Parathyroid adenoma (tissue), 2 donors: ENCODE measurements around the gene WSCD2.

Experiments used
- H2AFZ ChIP-seq: fragments of 300-600 bp; sonication (generic); one replicate; pipeline ENCODE4 v1.7.0; 2017; ENCODE audit warnings: antibody characterized with exemption, mild to moderate bottlenecking
- H3K27ac ChIP-seq: fragments of 300-600 bp; sonication (generic); one replicate; pipeline ENCODE4 v1.7.0; 2017
- H3K27me3 ChIP-seq: fragments of 300-600 bp; sonication (generic); one replicate; pipeline ENCODE4 v1.7.0; 2017; ENCODE audit warnings: low read length; ENCODE audit not compliant: control insufficient read depth, insufficient read depth
- H3K36me3 ChIP-seq: fragments of 300-600 bp; sonication (generic); one replicate; pipeline ENCODE4 v1.7.0; 2017; ENCODE audit warnings: low read length; ENCODE audit not compliant: control insufficient read depth, insufficient read depth
- H3K4me1 ChIP-seq: fragments of 300-600 bp; sonication (generic); one replicate; pipeline ENCODE4 v1.7.0; 2017; ENCODE audit warnings: control low read depth
- H3K4me2 ChIP-seq: fragments of 300-600 bp; sonication (generic); one replicate; pipeline ENCODE4 v1.7.0; 2017; ENCODE audit warnings: low read length
- H3K4me3 ChIP-seq: fragments of 300-600 bp; sonication (generic); one replicate; pipeline ENCODE4 v1.7.0; 2017; ENCODE audit warnings: low read depth, low read length
- H3K79me2 ChIP-seq: fragments of 300-600 bp; sonication (generic); one replicate; pipeline ENCODE4 v1.7.0; 2017; ENCODE audit warnings: control low read depth
- H3K9ac ChIP-seq: fragments of 300-600 bp; sonication (generic); one replicate; pipeline ENCODE4 v1.7.0; 2017; ENCODE audit warnings: mild to moderate bottlenecking
- H3K9me3 ChIP-seq: fragments of 300-600 bp; sonication (generic); one replicate; pipeline ENCODE4 v1.7.0; 2017; ENCODE audit warnings: low read length; ENCODE audit not compliant: control insufficient read depth
- TF ChIP-seq, protein P1 (sequence below): fragments of 300-600 bp; sonication (generic); IDR thresholded peaks from one replicate; pipeline ENCODE4 v1.7.0; 2017; ENCODE audit warnings: antibody characterized with exemption, mild to moderate bottlenecking
- donor health status: primary hyperparathyroidism.

WSCD2 gene

DNA sequence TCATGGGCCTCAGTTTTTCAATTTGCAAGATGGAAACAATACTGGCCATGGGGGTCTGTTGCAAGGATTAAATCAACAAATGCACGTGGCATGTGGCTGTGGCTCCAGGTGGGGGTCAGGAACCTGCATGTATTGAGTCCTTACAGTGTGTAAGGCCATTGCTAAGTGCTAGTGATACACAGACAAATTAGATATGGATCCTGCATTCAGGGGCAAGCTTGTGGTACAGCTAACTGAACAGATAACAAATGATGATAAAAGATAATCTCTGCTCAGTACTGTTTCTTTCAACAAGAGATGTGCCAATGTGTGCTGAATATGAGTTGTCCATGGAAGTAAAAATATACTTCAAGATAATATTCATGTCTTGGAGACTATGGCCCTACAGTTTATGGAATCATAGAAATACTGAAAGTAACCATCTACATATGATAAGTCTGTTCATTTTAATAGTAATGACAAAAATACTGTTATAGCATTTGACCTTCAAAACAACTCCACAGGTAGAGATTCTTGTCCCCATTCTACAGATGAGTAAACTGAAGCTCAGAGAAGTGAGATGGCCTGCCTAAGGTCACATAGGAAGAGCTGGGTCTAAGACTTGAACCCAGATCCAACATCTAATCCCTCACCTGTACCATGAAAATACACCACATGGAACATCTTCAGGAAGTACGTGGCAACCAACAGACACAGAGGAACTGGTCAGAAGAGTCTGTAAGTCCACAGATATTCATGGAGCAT lies 7.2 kb upstream of the WSCD2 start:
- no peak overlapping the region for H3K4me2 ChIP-seq
- H3K4me1 ChIP-seq, result peaks cover 5% of the 10 kb centered on the region
- H3K27me3 ChIP-seq, result no peaks in the 10 kb centered on the region
- TF ChIP-seq, protein P1, sequence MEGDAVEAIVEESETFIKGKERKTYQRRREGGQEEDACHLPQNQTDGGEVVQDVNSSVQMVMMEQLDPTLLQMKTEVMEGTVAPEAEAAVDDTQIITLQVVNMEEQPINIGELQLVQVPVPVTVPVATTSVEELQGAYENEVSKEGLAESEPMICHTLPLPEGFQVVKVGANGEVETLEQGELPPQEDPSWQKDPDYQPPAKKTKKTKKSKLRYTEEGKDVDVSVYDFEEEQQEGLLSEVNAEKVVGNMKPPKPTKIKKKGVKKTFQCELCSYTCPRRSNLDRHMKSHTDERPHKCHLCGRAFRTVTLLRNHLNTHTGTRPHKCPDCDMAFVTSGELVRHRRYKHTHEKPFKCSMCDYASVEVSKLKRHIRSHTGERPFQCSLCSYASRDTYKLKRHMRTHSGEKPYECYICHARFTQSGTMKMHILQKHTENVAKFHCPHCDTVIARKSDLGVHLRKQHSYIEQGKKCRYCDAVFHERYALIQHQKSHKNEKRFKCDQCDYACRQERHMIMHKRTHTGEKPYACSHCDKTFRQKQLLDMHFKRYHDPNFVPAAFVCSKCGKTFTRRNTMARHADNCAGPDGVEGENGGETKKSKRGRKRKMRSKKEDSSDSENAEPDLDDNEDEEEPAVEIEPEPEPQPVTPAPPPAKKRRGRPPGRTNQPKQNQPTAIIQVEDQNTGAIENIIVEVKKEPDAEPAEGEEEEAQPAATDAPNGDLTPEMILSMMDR, result no peak
- no peaks in the 10 kb centered on the region for H3K36me3 ChIP-seq
- no peaks in the 10 kb centered on the region for H3K79me2 ChIP-seq
- no peak overlapping the region for H3K27ac ChIP-seq
- H3K9ac ChIP-seq, result no peak overlapping the region
- H2AFZ ChIP-seq, result no peak overlapping the region
- H3K4me3 ChIP-seq, result no peak overlapping the region
- no peaks in the 10 kb centered on the region for H3K9me3 ChIP-seq

DNA sequence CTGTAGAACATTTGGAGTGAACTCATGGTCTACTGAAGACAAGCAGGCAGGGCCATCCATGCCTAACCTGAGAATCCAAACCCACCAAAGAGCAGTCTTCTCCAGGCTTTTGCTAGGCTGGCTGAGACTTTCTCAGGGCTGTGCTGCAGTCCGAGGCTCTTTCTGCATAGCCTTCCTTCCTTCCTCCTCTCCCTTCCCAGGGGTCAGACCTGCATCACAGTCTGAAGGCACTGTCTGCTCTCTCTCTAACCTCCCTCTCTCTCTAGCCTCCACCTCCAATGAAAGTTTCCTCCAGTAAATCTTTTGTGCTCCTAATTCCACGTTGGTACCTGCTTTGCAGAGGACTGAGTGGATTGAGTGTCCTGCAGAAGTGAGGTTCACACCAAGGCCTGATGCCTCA lies 6.4 kb upstream of the WSCD2 start:
- no peak overlapping the region for H2AFZ ChIP-seq
- no peak overlapping the region for H3K4me2 ChIP-seq
- no peaks in the 10 kb centered on the region for H3K79me2 ChIP-seq
- no peaks in the 10 kb centered on the region for H3K36me3 ChIP-seq
- no peaks in the 10 kb centered on the region for H3K9me3 ChIP-seq
- no peak overlapping the region for H3K27ac ChIP-seq
- TF ChIP-seq, protein P1, result no peak
- peaks cover 5% of the 10 kb centered on the region for H3K4me1 ChIP-seq
- no peak overlapping the region for H3K9ac ChIP-seq
- H3K27me3 ChIP-seq, result no peaks in the 10 kb centered on the region
- no peak overlapping the region for H3K4me3 ChIP-seq

DNA sequence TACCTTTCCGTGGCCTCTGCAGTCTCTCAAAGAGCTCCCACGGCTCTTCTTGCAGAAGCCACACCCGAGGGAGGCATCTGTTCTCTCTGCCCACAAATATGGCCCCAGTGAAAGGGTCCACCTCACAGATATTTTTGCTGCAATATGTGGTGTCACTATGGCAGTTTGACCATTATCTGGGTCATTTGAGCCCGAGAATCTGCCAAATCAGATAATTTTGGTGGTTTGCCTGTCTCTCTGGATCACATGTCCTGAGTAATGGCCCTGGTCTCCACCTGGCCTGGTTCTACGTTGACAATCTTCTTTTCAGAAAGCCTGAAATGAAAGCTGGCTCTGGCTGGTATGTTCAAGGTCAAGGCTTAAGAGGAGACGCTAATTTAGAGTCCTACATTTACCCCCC lies 5.7 kb upstream of the WSCD2 start:
- no peaks in the 10 kb centered on the region for H3K36me3 ChIP-seq
- H3K4me3 ChIP-seq, result no peak overlapping the region
- no peak overlapping the region for H3K4me2 ChIP-seq
- no peak overlapping the region for H2AFZ ChIP-seq
- TF ChIP-seq, protein P1, result no peak
- H3K27ac ChIP-seq, result no peak overlapping the region
- H3K79me2 ChIP-seq, result no peaks in the 10 kb centered on the region
- peaks cover 5% of the 10 kb centered on the region for H3K4me1 ChIP-seq
- H3K9me3 ChIP-seq, result no peaks in the 10 kb centered on the region
- no peaks in the 10 kb centered on the region for H3K27me3 ChIP-seq
- no peak overlapping the region for H3K9ac ChIP-seq

DNA sequence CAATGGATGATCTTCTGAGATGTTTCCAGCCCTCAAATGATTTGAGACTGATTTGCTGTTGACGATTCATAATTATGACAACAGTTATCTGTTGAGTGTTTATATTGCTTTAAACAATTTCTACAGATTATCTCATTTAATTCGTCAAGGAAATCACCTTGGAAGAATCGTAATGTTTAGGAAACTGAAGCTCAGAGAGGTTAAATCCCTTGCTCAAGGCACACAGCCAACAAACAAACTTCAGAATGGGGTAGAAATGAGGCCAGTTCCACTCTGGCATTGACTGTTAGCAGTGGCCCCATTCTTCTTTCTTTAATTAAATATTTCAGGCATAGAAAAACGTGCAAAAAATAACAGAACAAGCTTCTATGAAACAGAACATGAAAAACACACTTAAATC lies 4.0 kb upstream of the WSCD2 start:
- H2AFZ ChIP-seq, result no peak overlapping the region

More for the DNA sequence above, 4.0 kb upstream of the WSCD2 start:
- Histone ChIP-seq H3K27ac (no peak overlapping the region), H3K4me2 (no peak overlapping the region), H3K9ac (no peak overlapping the region), H3K4me1 (peaks cover 3% of the 10 kb centered on the region), H3K9me3 (no peaks in the 10 kb centered on the region), H3K4me3 (no peak overlapping the region), H3K27me3 (no peaks in the 10 kb centered on the region), H3K36me3 (no peaks in the 10 kb centered on the region), H3K79me2 (no peaks in the 10 kb centered on the region)
- TF ChIP-seq, protein P1, result no peak
